Stimulated activated CD4-positive, alpha-beta T cell treated with anti-CD3 and anti-CD28 coated beads, Interleukin-4, amount 100 ng/mL, for 1 hour (primary cell): ENCODE data around the gene HINT2.
A peak's percentile ranks its signal among the peaks of the same experiment; 100 is the strongest.

Source experiments
- DNase-seq: peaks from one replicate; pipeline ENCODE4 v3.0.0-alpha.2; 2020

The HINT2 gene

GRCh38 chr9:35811381-35812024 is 3.3 kb downstream of the HINT2 start:
- no peak for DNase-seq

GRCh38 chr9:35810122-35810521 is 4.7 kb downstream of the HINT2 start:
- DNase-seq = no peak

GRCh38 chr9:35808433-35808832 is 6.4 kb downstream of the HINT2 start:
- no peak for DNase-seq

- no peak for DNase-seq
Observed at GRCh38 chr9:35806101-35806500, 8.7 kb downstream of the HINT2 start.

- no peak for DNase-seq
Observed at GRCh38 chr9:35801328-35802128, 13.3 kb downstream of the HINT2 start.

- DNase-seq = no peak
Observed at GRCh38 chr9:35800530-35800929, 14.3 kb downstream of the HINT2 start.

- DNase-seq = peak; percentile 44
Observed at GRCh38 chr9:35798658-35799374, 16.0 kb downstream of the HINT2 start.

GRCh38 chr9:35797311-35798109 is 17.3 kb downstream of the HINT2 start:
- no peak for DNase-seq

- no peak for DNase-seq
Observed at GRCh38 chr9:35795695-35796094, 19.1 kb downstream of the HINT2 start.

GRCh38 chr9:35793461-35793860 is 21.4 kb downstream of the HINT2 start:
- no peak for DNase-seq

- DNase-seq = no peak
Observed at GRCh38 chr9:35792826-35793225, 22.0 kb downstream of the HINT2 start.

- no peak for DNase-seq
Observed at GRCh38 chr9:35792024-35792813, 22.6 kb downstream of the HINT2 start.

- DNase-seq = no peak
Observed at GRCh38 chr9:35791297-35791921, 23.4 kb downstream of the HINT2 start, which contains the start of gene NPR2. Gene NPR2, plus strand, starts transcription at chr9:35791591. Its CDS starts 818 bp downstream, at chr9:35792409.

- peak; percentile 47 for DNase-seq
Observed at GRCh38 chr9:35790385-35791296, 24.2 kb downstream of the HINT2 start.

- DNase-seq = no peak
Observed at GRCh38 chr9:35790025-35790384, 24.8 kb downstream of the HINT2 start.

GRCh38 chr9:35789541-35789940 is 25.3 kb downstream of the HINT2 start:
- DNase-seq = no peak

GRCh38 chr9:35783418-35783817 is 31.4 kb downstream of the HINT2 start:
- no peak for DNase-seq

- DNase-seq = no peak
Observed at GRCh38 chr9:35781066-35781465, 33.8 kb downstream of the HINT2 start.

GRCh38 chr9:35778496-35778895 is 36.3 kb downstream of the HINT2 start:
- no peak for DNase-seq

- no peak for DNase-seq
Observed at GRCh38 chr9:35776018-35776417, 38.8 kb downstream of the HINT2 start.
